ENCODE measurements around the gene MACROD1.

MACROD1 gene

DNA sequence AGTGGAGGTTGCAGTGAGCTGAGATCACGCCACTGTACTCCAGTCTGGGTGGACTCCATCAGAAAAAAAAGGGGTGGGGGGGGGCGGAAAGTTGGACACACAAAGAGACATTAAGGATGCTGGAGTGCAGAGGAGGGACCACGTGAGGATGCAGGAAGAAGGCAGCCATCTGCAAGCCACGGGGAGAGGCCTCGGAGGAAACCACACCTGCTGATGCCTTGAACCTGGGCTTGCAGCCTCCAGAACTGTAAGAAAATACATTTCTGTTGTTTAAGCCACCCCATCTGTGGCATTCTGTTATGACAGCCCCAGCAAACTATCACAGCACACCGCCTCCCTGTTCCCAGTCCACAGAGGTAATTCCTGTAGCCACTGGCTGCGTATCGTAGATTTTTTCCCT lies 10.8 kb upstream of the MACROD1 start:
- TF ChIP-seq, protein P1, sequence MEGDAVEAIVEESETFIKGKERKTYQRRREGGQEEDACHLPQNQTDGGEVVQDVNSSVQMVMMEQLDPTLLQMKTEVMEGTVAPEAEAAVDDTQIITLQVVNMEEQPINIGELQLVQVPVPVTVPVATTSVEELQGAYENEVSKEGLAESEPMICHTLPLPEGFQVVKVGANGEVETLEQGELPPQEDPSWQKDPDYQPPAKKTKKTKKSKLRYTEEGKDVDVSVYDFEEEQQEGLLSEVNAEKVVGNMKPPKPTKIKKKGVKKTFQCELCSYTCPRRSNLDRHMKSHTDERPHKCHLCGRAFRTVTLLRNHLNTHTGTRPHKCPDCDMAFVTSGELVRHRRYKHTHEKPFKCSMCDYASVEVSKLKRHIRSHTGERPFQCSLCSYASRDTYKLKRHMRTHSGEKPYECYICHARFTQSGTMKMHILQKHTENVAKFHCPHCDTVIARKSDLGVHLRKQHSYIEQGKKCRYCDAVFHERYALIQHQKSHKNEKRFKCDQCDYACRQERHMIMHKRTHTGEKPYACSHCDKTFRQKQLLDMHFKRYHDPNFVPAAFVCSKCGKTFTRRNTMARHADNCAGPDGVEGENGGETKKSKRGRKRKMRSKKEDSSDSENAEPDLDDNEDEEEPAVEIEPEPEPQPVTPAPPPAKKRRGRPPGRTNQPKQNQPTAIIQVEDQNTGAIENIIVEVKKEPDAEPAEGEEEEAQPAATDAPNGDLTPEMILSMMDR (IDR thresholded peaks at IDR 0.05) = no peak
- Histone ChIP-seq H3K4me1 (peaks cover 0 to 15% (median 12%) of the 10 kb centered on the region in 4 donors), H3K36me3 (no peaks in the 10 kb centered on the region), H3K4me3 (no peak overlapping the region), H3K27ac (no peak overlapping the region), H3K9me3 (no peaks in the 10 kb centered on the region), H3K27me3 (no peaks in the 10 kb centered on the region)
- no peak for DNase-seq
- intact Hi-C loops (cut with DNase I; ENCODE audit: low total_unique reads) = no loop called here

DNA sequence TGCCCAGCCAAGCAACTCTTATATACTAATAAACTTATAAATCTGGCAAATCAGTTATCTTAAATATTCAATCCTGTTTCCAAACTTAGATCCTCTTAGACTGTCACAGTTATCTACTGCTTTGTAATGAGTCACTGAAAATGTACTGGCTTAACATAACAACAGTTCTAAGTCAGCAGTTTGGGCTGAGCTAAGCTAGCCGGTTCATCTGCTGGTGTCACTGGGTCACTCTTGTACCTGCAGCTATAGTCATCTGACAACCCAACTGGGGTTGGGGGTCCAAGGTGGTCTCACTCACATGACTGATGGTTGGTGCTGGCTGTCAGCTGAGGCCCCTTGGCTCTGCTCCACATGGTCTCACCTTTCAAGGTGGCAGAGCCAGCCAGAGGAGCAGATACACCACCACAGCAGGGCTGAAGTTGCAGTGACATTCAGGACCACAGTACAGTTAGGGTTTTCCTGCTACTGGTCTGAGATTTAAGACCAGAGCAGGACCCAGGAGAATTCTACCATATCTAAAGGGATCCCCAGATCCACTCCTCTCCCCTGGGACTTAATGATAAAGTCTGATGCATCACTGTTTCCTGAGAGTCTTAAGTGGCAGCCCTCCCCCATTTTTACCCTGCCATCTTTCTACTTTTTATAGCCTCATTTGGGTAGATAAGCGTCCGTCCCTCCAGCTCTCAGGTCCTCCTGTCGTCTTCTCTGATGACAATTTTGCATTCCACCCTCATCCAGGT lies 7.9 kb upstream of the MACROD1 start:
- TF ChIP-seq, protein P1 (IDR thresholded peaks at IDR 0.05) = no peak
- H3K27me3 ChIP-seq = no peaks in the 10 kb centered on the region
- intact Hi-C loops (cut with DNase I; ENCODE audit: low total_unique reads) = no loop called here

DNA sequence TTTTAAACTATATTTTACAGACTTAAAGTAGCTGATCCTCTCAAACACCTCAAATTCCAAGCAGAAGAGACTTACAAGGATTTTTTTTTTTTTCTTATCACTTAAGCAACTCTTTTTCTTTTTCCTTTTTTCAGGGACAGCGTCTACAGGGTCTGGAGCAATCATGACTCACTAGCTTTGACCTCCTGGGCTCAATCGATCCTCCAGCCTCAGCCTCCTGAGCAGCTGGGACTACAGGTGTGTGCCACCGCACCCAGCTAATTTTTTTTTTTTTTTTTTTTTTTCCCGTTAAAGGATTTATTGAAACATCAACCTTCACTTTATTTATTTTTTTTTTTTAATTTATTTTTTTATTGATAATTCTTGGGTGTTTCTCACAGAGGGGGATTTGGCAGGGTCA lies 4.5 kb upstream of the MACROD1 start:
- TF ChIP-seq, protein P1 (IDR thresholded peaks at IDR 0.05) = no peak
- no peak for DNase-seq
- no peaks in the 10 kb centered on the region for H3K9me3 ChIP-seq
- H3K27ac ChIP-seq = no peak overlapping the region
- intact Hi-C loops (cut with DNase I; ENCODE audit: low total_unique reads) = no loop called here
- peaks cover 0 to 13% (median 6%) of the 10 kb centered on the region in 4 donors for H3K4me1 ChIP-seq
- no peaks in the 10 kb centered on the region for H3K36me3 ChIP-seq
- no peaks in the 10 kb centered on the region for H3K27me3 ChIP-seq
- H3K4me3 ChIP-seq = no peak overlapping the region

More for the DNA sequence above, 7.9 kb upstream of the MACROD1 start:
- Histone ChIP-seq H3K27ac (no peak overlapping the region), H3K36me3 (no peaks in the 10 kb centered on the region), H3K4me1 (no peaks in the 10 kb centered on the region), H3K4me3 (no peak overlapping the region), H3K9me3 (no peaks in the 10 kb centered on the region)
- DNase-seq = no peak

GRCh38 chr11:64165481-64165841 lies 452 bp downstream of the MACROD1 start:
- Histone ChIP-seq H3K27ac (peak overlapping the region; percentile 63 to 75), H3K4me1 (peaks cover 0 to 26% (median 16%) of the 10 kb centered on the region in 4 donors), H3K9me3 (no peaks in the 10 kb centered on the region), H3K4me3 (peak overlapping the region; percentile 59 to 62), H3K36me3 (no peaks in the 10 kb centered on the region), H3K27me3 (no peaks in the 10 kb centered on the region)
- TF ChIP-seq, protein P1 (IDR thresholded peaks at IDR 0.05) = no peak
- DNase-seq = no peak
- intact Hi-C loops (cut with DNase I; ENCODE audit: low total_unique reads) = no loop called here

GRCh38 chr11:64164392-64165312 lies 1.3 kb downstream of the MACROD1 start:
- Histone ChIP-seq H3K27me3 (no peaks in the 10 kb centered on the region), H3K9me3 (no peaks in the 10 kb centered on the region), H3K4me3 (peak overlapping the region; percentile 59 to 62), H3K36me3 (no peaks in the 10 kb centered on the region), H3K4me1 (peaks cover 0 to 26% (median 16%) of the 10 kb centered on the region in 4 donors), H3K27ac (peak overlapping the region; percentile 63 to 75)
- intact Hi-C loops (cut with DNase I; ENCODE audit: low total_unique reads) = no loop called here
- TF ChIP-seq, protein P1 (IDR thresholded peaks at IDR 0.05) = no peak
- DNase-seq = no peak

Data from tibial artery (tissue), 4 donors.